HepG2 (cell line): Measurements from ENCODE around the gene HMGN4. TPM values are rescaled to one million over a fixed set of nuclear protein-coding genes. Genes with fewer than 3 reads are reported as not detected.

ENCODE experiments used
- ATAC-seq: fragments of 200-7000 bp; cut with Tn5 transposase; 3 replicates; pipeline ENCODE4 v1.9.1; 2020; ENCODE audit warnings: mild to moderate bottlenecking, moderate library complexity
- BruUV-seq: library from RNA; stranded (reverse); fragments of 400-500 nt; replicated peaks from 2 replicates; lab custom pipeline; 2021; lab: Mats Ljungman, UMichigan
- CTCF ChIA-PET: fragments of 300-600 bp; formaldehyde crosslinking; extraction: SDS; loops from one replicate; lab custom pipeline; 2021; ENCODE audit warnings: low total read pairs, inconsistent platforms, low intra/inter-chr PET ratio; lab: Yijun Ruan, JAX
- POLR2A ChIA-PET: fragments of 350-600 bp; sonication (Branson Sonifier 250); formaldehyde crosslinking; loops from one replicate; lab custom pipeline; 2020; ENCODE audit warnings: antibody characterized with exemption, inconsistent platforms; lab: Yijun Ruan, JAX
- DNase-seq: peaks from one replicate; pipeline ENCODE4 v3.0.0-alpha.2; 2015; ENCODE audit warnings: low spot score
- FAIRE-seq: peaks from 3 replicates; lab custom pipeline; 2011; peaks lifted over from hg19 to GRCh38; lab: Jason Lieb, UNC
- H2AFZ ChIP-seq: one replicate; pipeline ENCODE4 v1.6.1; 2011; ENCODE audit warnings: low read length, inconsistent platforms
- H3K27ac ChIP-seq: fragments of 300-600 bp; 3 replicates; pipeline ENCODE4 v1.8.0; 2011; ENCODE audit warnings: mixed run types, mild to moderate bottlenecking, mixed read lengths, low read length, inconsistent platforms; ENCODE audit not compliant: insufficient read depth; ENCODE audit errors: extremely low read length
- H3K27me3 ChIP-seq, 2 experiments: fragments of 200-600 bp in 1 of 2; 2 replicates in 1 of 2; 3 replicates in 1 of 2; pipeline versions ENCODE4 v1.6.0 to v1.8.0; 2011; ENCODE audit warnings: low read length in 2 of 2, mild to moderate bottlenecking in 2 of 2, moderate library complexity in 2 of 2, inconsistent platforms in 1 of 2; ENCODE audit not compliant: insufficient read depth in 2 of 2, control insufficient read depth in 1 of 2
- H3K36me3 ChIP-seq, 2 experiments: fragments of 200-600 bp in 1 of 2; replicated peaks in 1 of 2; 2 replicates in 1 of 2; 3 replicates in 1 of 2; pipeline versions ENCODE4 v1.5.1 to v1.8.0; 2011; ENCODE audit warnings: low read length in 2 of 2, inconsistent platforms in 1 of 2; ENCODE audit not compliant: insufficient read depth in 2 of 2, control insufficient read depth in 1 of 2
- H3K4me1 ChIP-seq: 2 replicates; pipeline ENCODE4 v1.5.1; 2012; ENCODE audit warnings: low read length, inconsistent platforms; ENCODE audit not compliant: insufficient read depth
- H3K4me2 ChIP-seq: 2 replicates; pipeline ENCODE4 v1.6.0; 2011; ENCODE audit warnings: low read depth, low read length, inconsistent platforms
- H3K4me3 ChIP-seq, 3 experiments: fragments of 200-600 bp in 1 of 3; sonication (generic), shearing (Covaris generic) in 1 of 3; replicated peaks in 1 of 3; 2 replicates each; pipeline ENCODE4 v1.5.1; 2011 to 2016; ENCODE audit warnings: low read length in 3 of 3, inconsistent platforms in 2 of 3, low read depth in 2 of 3, mild to moderate bottlenecking in 2 of 3, control low read depth in 1 of 3, mixed read lengths in 1 of 3; ENCODE audit not compliant: insufficient read depth in 1 of 3
- H3K79me2 ChIP-seq: one replicate; pipeline ENCODE4 v1.6.1; 2011; ENCODE audit warnings: low read length, inconsistent platforms; ENCODE audit not compliant: insufficient read depth
- H3K9ac ChIP-seq: 2 replicates; pipeline ENCODE4 v1.6.0; 2011; ENCODE audit warnings: mild to moderate bottlenecking, low read depth, low read length, inconsistent platforms; ENCODE audit not compliant: insufficient read depth
- H3K9me3 ChIP-seq: 2 replicates; pipeline ENCODE4 v1.5.1; 2012; ENCODE audit warnings: mild to moderate bottlenecking, low read length
- H4K20me1 ChIP-seq: 2 replicates; pipeline ENCODE4 v1.6.0; 2011; ENCODE audit warnings: inconsistent platforms, mild to moderate bottlenecking, low read length, moderate library complexity; ENCODE audit not compliant: insufficient read depth
- ADNP ChIP-seq: sonication (generic); formaldehyde crosslinking; IDR thresholded peaks from 2 replicates; pipeline ENCODE4 v1.4.0; 2020; ENCODE audit warnings: missing genetic modification reagents
- BCL6 ChIP-seq: IDR thresholded peaks from 2 replicates; pipeline ENCODE4 v1.6.1; 2016; ENCODE audit warnings: missing genetic modification reagents, missing compliant biosample characterization
- CBFB ChIP-seq: sonication (generic); formaldehyde crosslinking; IDR thresholded peaks from 2 replicates; pipeline ENCODE4 v1.4.0; 2020; ENCODE audit warnings: missing genetic modification reagents
- FOSL2 ChIP-seq: sonication (generic); formaldehyde crosslinking; IDR thresholded peaks from 2 replicates; pipeline ENCODE4 v1.4.0; 2020; ENCODE audit warnings: missing genetic modification reagents
- KDM3A ChIP-seq: IDR thresholded peaks from 2 replicates; pipeline ENCODE4 v1.6.1; 2018; ENCODE audit warnings: low read depth, missing compliant biosample characterization
- KDM5A ChIP-seq: fragments of 200-600 bp; sonication (generic); IDR thresholded peaks from 2 replicates; pipeline ENCODE4 v1.7.0; 2018; ENCODE audit warnings: antibody characterized with exemption, mild to moderate bottlenecking, low read length, borderline replicate concordance
- MATR3 ChIP-seq: sonication (generic); formaldehyde crosslinking; IDR thresholded peaks from 2 replicates; pipeline ENCODE4 v1.4.0; 2020; ENCODE audit warnings: missing genetic modification reagents
- NCOA5 ChIP-seq: sonication (generic); formaldehyde crosslinking; IDR thresholded peaks from 2 replicates; pipeline ENCODE4 v1.4.0; 2020; ENCODE audit warnings: missing genetic modification reagents
- NCOR1 ChIP-seq: fragments of 200-600 bp; sonication (generic); IDR thresholded peaks from 2 replicates; pipeline ENCODE4 v1.7.0; 2017; ENCODE audit warnings: antibody characterized with exemption, low read length, borderline replicate concordance
- XRCC5 ChIP-seq: fragments of 200-400 bp; formaldehyde crosslinking; optimal IDR thresholded peaks from 2 replicates; pipeline ENCODE3; 2017; ENCODE audit warnings: mild to moderate bottlenecking, low read length
- YEATS4 ChIP-seq: sonication (generic); formaldehyde crosslinking; IDR thresholded peaks from 2 replicates; pipeline ENCODE4 v1.4.0; 2020; ENCODE audit warnings: missing genetic modification reagents, borderline replicate concordance
- ZNF350 ChIP-seq: sonication (generic); formaldehyde crosslinking; IDR thresholded peaks from 2 replicates; pipeline ENCODE4 v1.4.0; 2020; ENCODE audit warnings: mild to moderate bottlenecking, low read depth, missing genetic modification reagents, borderline replicate concordance
- ZSCAN20 ChIP-seq: sonication (generic); formaldehyde crosslinking; IDR thresholded peaks from 2 replicates; pipeline ENCODE4 v1.4.0; 2020; ENCODE audit warnings: missing genetic modification reagents, mild to moderate bottlenecking, borderline replicate concordance
- WGBS: methylation state at CpG from one replicate; pipeline ENCODE4 v1.1.6; 2017; ENCODE audit warnings: low lambda C conversion rate; 5-methylcytosine and 5-hydroxymethylcytosine counted together
- in situ Hi-C: cut with HindIII; loops from 2 replicates; pipeline ENCODE4 v1.10.0; 2017; ENCODE audit warnings: low pct_unique_long_range_greater_than_20kb; ENCODE audit not compliant: extremely low pct_ligation_motif_present
- intact Hi-C: fragments of 100-400 bp; cut with micrococcal nuclease; formaldehyde crosslinking; loops from one replicate; pipeline ENCODE4 v1.10.0; 2022; ENCODE audit not compliant: unreplicated experiment
- polyA plus RNA-seq, 8 experiments: library from polyadenylated mRNA; depleted of rRNA in 3 of 8; stranded (reverse) in 7 of 8; unstranded in 1 of 8; fragments of >200 nt; fragmentation: Illumina TruSeq in 4 of 8; extraction: Trizol in 4 of 8; gene quantifications; 2 replicates each; pipeline versions ENCODE4 v1.2.1 to v1.2.3, GENCODE V29; 2011 to 2016; ENCODE audit warnings: low read depth in 4 of 8, missing spikeins in 1 of 8, mixed read lengths in 1 of 8; ENCODE audit not compliant: insufficient read depth in 1 of 8
- total RNA-seq, 5 experiments: library from RNA; depleted of rRNA; stranded (reverse); fragments of >200 nt; fragmentation: Illumina TruSeq; extraction: Trizol; gene quantifications; 2 replicates each; pipeline ENCODE4 v1.2.3, GENCODE V29; 2016; ENCODE audit warnings: low read depth in 1 of 5
- TF ChIP-seq, protein P1 (sequence below): sonication (generic); formaldehyde crosslinking; IDR thresholded peaks from 2 replicates; pipeline ENCODE4 v1.8.1; 2022; ENCODE audit warnings: low read depth, mild to moderate bottlenecking, missing genetic modification reagents
- TF ChIP-seq, protein P2 (sequence below): sonication (generic); formaldehyde crosslinking; IDR thresholded peaks from 2 replicates; pipeline ENCODE4 v1.5.0; 2020; ENCODE audit warnings: mild to moderate bottlenecking, missing genetic modification reagents
- TF ChIP-seq, protein P3 (sequence below): sonication (generic); formaldehyde crosslinking; IDR thresholded peaks from 2 replicates; pipeline ENCODE4 v1.4.0; 2020; ENCODE audit warnings: missing genetic modification reagents, borderline replicate concordance

HMGN4 gene
- total and polyA plus RNA-seq, 2 of the 13 experiments (the other 11 are each of a cell fraction or from before 2014, with no cell fraction given): 39.9 to 52.1 TPM

DNA sequence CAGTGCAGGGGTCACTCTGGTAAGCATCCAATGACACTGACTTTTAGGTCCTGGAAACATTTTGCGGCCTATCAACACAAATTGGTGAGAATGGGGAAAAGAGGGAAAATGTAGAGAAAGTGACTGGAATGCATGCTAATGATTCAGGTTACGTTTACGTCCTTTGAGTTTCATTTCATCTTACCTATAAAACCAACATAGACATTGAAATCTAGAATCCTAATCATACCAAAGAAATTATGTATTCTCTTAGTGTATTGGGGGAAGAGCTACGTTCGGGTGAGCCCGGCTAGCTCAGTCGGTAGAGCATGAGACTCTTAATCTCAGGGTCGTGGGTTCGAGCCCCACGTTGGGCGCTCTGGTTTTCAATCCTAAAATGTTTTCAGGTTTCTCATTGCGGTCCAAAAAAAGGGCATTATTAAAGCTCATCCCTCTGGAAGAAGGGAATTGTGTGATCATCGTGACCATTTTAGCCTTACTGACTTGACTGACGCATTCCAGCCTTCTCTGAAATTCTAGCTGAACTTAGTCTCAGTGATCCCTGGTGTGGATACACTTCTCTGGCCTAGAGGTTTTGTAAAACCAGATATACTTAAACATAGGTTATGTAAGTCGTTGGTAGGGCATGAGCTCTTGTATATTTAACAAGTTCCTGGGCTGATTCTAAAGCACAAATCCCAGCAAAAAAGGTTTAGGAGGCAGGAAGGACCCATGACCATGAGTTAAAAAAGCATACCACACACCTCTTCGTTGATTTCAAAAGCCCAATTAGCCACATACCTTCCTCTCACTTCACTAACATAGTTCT, 18.3 kb downstream of the HMGN4 start:
- TSS peak; percentile 100 for BruUV-seq
- peak overlapping the region; percentile 89 for H3K4me2 ChIP-seq
- H3K4me3 ChIP-seq: peak overlapping the region; percentile 2 to 80 (median 77); a peak in 5 of 6 replicates
- CTCF ChIA-PET: no interaction called here
- H3K36me3 ChIP-seq: no peaks in the 10 kb centered on the region
- H3K79me2 ChIP-seq: no peaks in the 10 kb centered on the region
- ATAC-seq (peak; percentile 81), DNase-seq (peak; percentile 93), FAIRE-seq (peak; percentile 64)
- H3K27ac ChIP-seq: peak overlapping the region; percentile 4
- no peaks in the 10 kb centered on the region; a peak in 1 of 5 replicates for H3K27me3 ChIP-seq
- intact Hi-C loops: loop anchor here (1.0 to 10.0 kb wide), 2 partner anchors 40 to 918 kb away; partner anchors contain the start of genes ABT1 and ZNF184
- in situ Hi-C loops: no loop called here
- no peaks in the 10 kb centered on the region for H4K20me1 ChIP-seq
- H3K9ac ChIP-seq: peak overlapping the region; percentile 36; the same call in 1 of the 2 replicates
- H2AFZ ChIP-seq: no peak overlapping the region
- H3K9me3 ChIP-seq: no peaks in the 10 kb centered on the region
- 9% methylated on average over 16 of the region's 16 CpGs for WGBS
- H3K4me1 ChIP-seq: peaks cover 56% of the 10 kb centered on the region
- POLR2A ChIA-PET: interaction anchor here (1.0 to 1.7 kb wide), 7 partner anchors 12 to 234 kb away, joined by 3 to 21 read pairs (median 5); partner anchors contain the start of gene HMGN4
- peak; percentile 59 for TF ChIP-seq ZSCAN20 (CRISPR knock-in tag)
- TF ChIP-seq, protein P1, sequence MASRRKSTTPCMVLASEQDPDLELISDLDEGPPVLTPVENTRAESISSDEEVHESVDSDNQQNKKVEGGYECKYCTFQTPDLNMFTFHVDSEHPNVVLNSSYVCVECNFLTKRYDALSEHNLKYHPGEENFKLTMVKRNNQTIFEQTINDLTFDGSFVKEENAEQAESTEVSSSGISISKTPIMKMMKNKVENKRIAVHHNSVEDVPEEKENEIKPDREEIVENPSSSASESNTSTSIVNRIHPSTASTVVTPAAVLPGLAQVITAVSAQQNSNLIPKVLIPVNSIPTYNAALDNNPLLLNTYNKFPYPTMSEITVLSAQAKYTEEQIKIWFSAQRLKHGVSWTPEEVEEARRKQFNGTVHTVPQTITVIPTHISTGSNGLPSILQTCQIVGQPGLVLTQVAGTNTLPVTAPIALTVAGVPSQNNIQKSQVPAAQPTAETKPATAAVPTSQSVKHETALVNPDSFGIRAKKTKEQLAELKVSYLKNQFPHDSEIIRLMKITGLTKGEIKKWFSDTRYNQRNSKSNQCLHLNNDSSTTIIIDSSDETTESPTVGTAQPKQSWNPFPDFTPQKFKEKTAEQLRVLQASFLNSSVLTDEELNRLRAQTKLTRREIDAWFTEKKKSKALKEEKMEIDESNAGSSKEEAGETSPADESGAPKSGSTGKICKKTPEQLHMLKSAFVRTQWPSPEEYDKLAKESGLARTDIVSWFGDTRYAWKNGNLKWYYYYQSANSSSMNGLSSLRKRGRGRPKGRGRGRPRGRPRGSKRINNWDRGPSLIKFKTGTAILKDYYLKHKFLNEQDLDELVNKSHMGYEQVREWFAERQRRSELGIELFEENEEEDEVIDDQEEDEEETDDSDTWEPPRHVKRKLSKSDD: peak; percentile 75; the same call in 1 of the 2 replicates
- peak; percentile 26; the same call in 1 of the 2 replicates for TF ChIP-seq YEATS4 (CRISPR knock-in tag)
- peak; percentile 77; the same call in 1 of the 2 replicates for TF ChIP-seq ZNF350 (CRISPR knock-in tag)
- no peak for TF ChIP-seq MATR3
- TF ChIP-seq FOSL2 (CRISPR knock-in tag): peak; percentile 50
- TF ChIP-seq ADNP (CRISPR knock-in tag): peak; percentile 84; the same call in 1 of the 2 replicates
- TF ChIP-seq NCOR1: peak; percentile 68
- TF ChIP-seq, protein P2, sequence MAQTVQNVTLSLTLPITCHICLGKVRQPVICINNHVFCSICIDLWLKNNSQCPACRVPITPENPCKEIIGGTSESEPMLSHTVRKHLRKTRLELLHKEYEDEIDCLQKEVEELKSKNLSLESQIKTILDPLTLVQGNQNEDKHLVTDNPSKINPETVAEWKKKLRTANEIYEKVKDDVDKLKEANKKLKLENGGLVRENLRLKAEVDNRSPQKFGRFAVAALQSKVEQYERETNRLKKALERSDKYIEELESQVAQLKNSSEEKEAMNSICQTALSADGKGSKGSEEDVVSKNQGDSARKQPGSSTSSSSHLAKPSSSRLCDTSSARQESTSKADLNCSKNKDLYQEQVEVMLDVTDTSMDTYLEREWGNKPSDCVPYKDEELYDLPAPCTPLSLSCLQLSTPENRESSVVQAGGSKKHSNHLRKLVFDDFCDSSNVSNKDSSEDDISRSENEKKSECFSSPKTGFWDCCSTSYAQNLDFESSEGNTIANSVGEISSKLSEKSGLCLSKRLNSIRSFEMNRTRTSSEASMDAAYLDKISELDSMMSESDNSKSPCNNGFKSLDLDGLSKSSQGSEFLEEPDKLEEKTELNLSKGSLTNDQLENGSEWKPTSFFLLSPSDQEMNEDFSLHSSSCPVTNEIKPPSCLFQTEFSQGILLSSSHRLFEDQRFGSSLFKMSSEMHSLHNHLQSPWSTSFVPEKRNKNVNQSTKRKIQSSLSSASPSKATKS: no peak
- peak; percentile 53 for TF ChIP-seq BCL6 (CRISPR knock-in tag)
- TF ChIP-seq KDM3A (CRISPR knock-in tag): peak; percentile 76; the same call in 1 of the 2 replicates
- peak; percentile 59; the same call in 1 of the 2 replicates for TF ChIP-seq CBFB (CRISPR knock-in tag)
- TF ChIP-seq, protein P3, sequence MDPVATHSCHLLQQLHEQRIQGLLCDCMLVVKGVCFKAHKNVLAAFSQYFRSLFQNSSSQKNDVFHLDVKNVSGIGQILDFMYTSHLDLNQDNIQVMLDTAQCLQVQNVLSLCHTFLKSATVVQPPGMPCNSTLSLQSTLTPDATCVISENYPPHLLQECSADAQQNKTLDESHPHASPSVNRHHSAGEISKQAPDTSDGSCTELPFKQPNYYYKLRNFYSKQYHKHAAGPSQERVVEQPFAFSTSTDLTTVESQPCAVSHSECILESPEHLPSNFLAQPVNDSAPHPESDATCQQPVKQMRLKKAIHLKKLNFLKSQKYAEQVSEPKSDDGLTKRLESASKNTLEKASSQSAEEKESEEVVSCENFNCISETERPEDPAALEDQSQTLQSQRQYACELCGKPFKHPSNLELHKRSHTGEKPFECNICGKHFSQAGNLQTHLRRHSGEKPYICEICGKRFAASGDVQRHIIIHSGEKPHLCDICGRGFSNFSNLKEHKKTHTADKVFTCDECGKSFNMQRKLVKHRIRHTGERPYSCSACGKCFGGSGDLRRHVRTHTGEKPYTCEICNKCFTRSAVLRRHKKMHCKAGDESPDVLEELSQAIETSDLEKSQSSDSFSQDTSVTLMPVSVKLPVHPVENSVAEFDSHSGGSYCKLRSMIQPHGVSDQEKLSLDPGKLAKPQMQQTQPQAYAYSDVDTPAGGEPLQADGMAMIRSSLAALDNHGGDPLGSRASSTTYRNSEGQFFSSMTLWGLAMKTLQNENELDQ (CRISPR knock-in tag): no peak
- no peak; the same call in 1 of the 2 replicates for TF ChIP-seq KDM5A
- no peak for TF ChIP-seq NCOA5 (CRISPR knock-in tag)
- no peak for TF ChIP-seq XRCC5
